Amniotic epithelial cell (primary cell): Measurements from ENCODE around the gene ARID3B.

Experiments used
- DNase-seq: peaks from one replicate; pipeline ENCODE4 v3.0.0-alpha.2; 2010; ENCODE audit warnings: low read depth

ARID3B gene

GRCh38 chr15:74540761-74541493 lies at the start of gene ARID3B:
Gene ARID3B, plus strand, starts transcription at chr15:74541220. Its CDS starts 2,717 bp downstream, at chr15:74543937.
- peak; percentile 97 for DNase-seq

- DNase-seq: no peak
Observed at GRCh38 chr15:74496648-74497047, 44.4 kb upstream of the ARID3B start.

GRCh38 chr15:74497584-74497983 lies 43.4 kb upstream of the ARID3B start:
- no peak for DNase-seq

- DNase-seq: no peak
Observed at GRCh38 chr15:74499366-74499765, 41.7 kb upstream of the ARID3B start.

GRCh38 chr15:74500401-74500800 lies 40.6 kb upstream of the ARID3B start:
- no peak for DNase-seq

GRCh38 chr15:74502301-74502700 lies 38.7 kb upstream of the ARID3B start:
- no peak for DNase-seq

- peak; percentile 36 for DNase-seq
Observed at GRCh38 chr15:74504418-74504817, 36.6 kb upstream of the ARID3B start.

GRCh38 chr15:74504836-74505235 lies 36.2 kb upstream of the ARID3B start:
- DNase-seq: no peak

- DNase-seq: no peak
Observed at GRCh38 chr15:74505837-74506514, 35.0 kb upstream of the ARID3B start.

GRCh38 chr15:74506515-74506840 lies 34.5 kb upstream of the ARID3B start:
- no peak for DNase-seq

GRCh38 chr15:74511583-74511982 lies 29.4 kb upstream of the ARID3B start:
- DNase-seq: no peak

GRCh38 chr15:74514059-74514458 lies 27.0 kb upstream of the ARID3B start:
- DNase-seq: peak; percentile 32

GRCh38 chr15:74517096-74517495 lies 23.9 kb upstream of the ARID3B start:
- no peak for DNase-seq

GRCh38 chr15:74519311-74519710 lies 21.7 kb upstream of the ARID3B start:
- DNase-seq: peak; percentile 89

GRCh38 chr15:74520407-74520806 lies 20.6 kb upstream of the ARID3B start:
- DNase-seq: no peak

GRCh38 chr15:74523982-74524381 lies 17.0 kb upstream of the ARID3B start:
- no peak for DNase-seq

GRCh38 chr15:74525309-74525708 lies 15.7 kb upstream of the ARID3B start:
- no peak for DNase-seq

- peak; percentile 44 for DNase-seq
Observed at GRCh38 chr15:74525945-74526344, 15.1 kb upstream of the ARID3B start.

- no peak for DNase-seq
Observed at GRCh38 chr15:74528876-74529275, 12.1 kb upstream of the ARID3B start.

- DNase-seq: peak; percentile 49
Observed at GRCh38 chr15:74529921-74530320, 11.1 kb upstream of the ARID3B start.

GRCh38 chr15:74530771-74531143 lies 10.3 kb upstream of the ARID3B start:
- no peak for DNase-seq

GRCh38 chr15:74531144-74531811 lies 9.7 kb upstream of the ARID3B start:
- DNase-seq: peak; percentile 94

- no peak for DNase-seq
Observed at GRCh38 chr15:74535388-74536084, 5.5 kb upstream of the ARID3B start.
